ENCODE results near the gene HERC3. TPM values are rescaled to one million over a fixed set of nuclear protein-coding genes. Genes with fewer than 3 reads are reported as not detected.

HERC3 gene
- total RNA-seq, 4 donors from 2014 or later: 29.8 to 48.9 (median 42.4) TPM

DNA sequence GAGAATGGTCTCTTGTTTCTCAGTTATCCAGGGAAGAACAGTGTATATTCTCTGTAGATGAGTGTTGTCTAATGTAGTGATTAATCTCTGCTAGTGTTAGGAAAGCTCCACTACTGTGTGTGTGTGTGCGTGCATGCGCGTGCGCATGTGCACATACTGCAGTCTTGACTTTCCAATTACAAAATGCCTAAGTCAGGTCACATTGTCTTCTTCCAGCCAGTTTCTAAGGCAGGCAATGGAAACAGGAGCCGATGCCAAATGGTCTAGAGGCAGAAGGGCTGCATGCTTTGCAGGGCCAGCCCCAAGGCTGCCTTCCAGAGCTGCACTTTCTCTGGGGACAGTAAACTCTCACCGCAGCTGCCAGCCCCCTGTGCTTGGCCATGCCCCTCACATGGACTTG, 135.9 kb downstream of the HERC3 start:
- TF ChIP-seq CTCF (IDR thresholded peaks at IDR 0.05; ENCODE audit: low read depth): no peak

GRCh38 chr4:88729146-88729760, 137.0 kb downstream of the HERC3 start:
- no peak for TF ChIP-seq CTCF (IDR thresholded peaks at IDR 0.05; ENCODE audit: low read depth)

DNA sequence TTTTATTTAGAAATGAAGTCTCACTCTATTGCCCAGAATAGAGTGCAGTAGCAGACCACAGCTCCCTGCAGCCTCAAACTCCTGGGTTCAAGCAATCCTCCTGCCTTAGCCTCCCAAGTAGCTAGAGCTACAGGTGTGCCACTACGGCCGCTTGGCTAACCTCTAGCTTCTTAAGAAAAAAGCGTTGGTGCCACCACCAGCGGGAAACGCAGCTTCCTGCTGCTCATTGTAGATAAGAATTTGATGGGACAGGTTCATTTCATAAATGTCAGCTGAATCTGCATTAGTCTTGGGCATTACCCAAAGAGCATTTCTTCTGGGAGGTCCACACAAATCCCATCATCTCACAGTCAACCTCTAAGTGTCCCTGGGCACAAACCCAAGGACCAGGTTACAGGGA, 138.5 kb downstream of the HERC3 start:
- TF ChIP-seq CTCF (IDR thresholded peaks at IDR 0.05; ENCODE audit: low read depth): no peak

DNA sequence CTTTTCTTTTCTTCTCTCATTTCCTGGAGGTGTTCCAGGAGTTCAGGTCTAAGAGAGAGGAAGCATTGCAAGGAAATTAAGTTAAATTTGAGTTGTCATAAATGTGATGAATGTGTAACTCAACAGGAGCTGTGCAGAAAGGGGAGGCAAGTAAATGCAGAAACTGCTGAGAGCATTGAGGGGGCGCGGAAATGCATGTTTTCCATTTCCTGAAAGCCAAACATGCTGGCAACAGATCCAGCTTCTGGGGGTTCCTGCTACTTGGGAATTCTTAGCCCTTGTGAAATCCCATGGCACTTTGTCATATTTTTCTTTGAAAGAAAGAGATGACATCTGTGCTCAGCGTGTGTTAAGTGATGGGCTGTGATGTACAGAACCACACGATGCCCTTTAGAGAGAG, 139.1 kb downstream of the HERC3 start:
- no peak for TF ChIP-seq CTCF (IDR thresholded peaks at IDR 0.05; ENCODE audit: low read depth)

DNA sequence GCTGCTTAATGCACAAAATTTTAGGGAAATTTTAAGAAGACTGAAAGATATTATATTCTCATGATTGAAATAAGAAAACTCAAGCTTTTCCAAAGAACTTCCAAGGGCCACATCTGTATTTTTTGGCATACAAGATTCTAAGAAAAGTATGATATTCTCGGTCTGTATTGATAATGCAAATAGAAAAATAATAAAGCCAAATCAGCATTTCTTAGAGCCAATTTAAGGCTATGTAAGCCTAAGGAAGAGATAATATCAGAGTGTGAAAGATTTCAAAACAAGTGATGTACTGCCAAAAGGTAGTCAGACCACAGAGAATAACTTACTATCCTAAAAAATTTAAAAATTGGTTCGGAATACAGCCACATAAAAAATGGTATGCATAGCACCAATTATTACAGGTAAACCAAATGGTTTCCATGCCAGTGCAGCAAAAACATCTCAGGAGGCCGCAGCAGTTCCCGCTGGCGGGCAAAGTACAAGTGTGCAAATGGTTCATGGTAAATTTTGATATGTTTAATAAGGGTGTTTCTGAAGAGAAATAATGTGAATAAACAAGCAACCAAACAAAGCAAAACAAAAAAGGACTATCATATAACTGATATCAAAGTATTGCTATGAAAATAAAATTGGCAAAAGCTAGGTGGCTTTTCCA, 140.6 kb downstream of the HERC3 start:
- no peak for TF ChIP-seq CTCF (IDR thresholded peaks at IDR 0.05; ENCODE audit: low read depth)

- no peak for TF ChIP-seq CTCF (IDR thresholded peaks at IDR 0.05; ENCODE audit: low read depth)
These were observed 142.2 kb downstream of the HERC3 start for GRCh38 chr4:88734403-88734949.

DNA sequence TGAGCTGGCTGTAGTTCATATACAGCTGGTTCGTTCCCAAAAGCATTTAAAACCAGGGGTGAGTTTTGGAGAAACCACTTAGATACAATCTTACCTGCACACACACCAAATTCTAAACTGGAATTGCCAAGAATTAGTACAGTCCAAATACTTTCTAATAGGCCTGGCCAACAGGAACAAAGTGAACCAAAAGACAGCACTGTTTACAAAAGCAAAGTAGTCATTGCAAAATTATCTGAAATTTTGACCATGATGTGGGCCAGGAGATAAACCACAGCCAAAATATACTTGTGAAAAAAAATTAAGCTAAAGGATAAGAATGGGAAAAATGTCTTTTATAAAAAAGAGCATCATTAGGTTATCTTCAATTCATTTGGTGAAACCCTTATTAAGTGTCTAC, 143.3 kb downstream of the HERC3 start:
- no peak for TF ChIP-seq CTCF (IDR thresholded peaks at IDR 0.05; ENCODE audit: low read depth)

Data from subcutaneous adipose tissue (tissue), 4 donors.